Activated naive CD4-positive, alpha-beta T cell treated with Interleukin-2 at 50 U/mL for 16 hours (primary cell): Measurements from ENCODE around the gene CCNF.

ENCODE experiments used
- DNase-seq: peaks from one replicate; pipeline ENCODE4 v3.0.0-alpha.2; 2020

CCNF gene

GRCh38 chr16:2487903-2488531 lies 58.8 kb downstream of the CCNF start:
- no peak for DNase-seq

- DNase-seq = no peak
Measured at GRCh38 chr16:2489581-2489980, 60.3 kb downstream of the CCNF start.

GRCh38 chr16:2490190-2491105 lies 61.2 kb downstream of the CCNF start:
- DNase-seq = no peak

- no peak for DNase-seq
Measured at GRCh38 chr16:2492292-2492691, 63.0 kb downstream of the CCNF start.

DNA sequence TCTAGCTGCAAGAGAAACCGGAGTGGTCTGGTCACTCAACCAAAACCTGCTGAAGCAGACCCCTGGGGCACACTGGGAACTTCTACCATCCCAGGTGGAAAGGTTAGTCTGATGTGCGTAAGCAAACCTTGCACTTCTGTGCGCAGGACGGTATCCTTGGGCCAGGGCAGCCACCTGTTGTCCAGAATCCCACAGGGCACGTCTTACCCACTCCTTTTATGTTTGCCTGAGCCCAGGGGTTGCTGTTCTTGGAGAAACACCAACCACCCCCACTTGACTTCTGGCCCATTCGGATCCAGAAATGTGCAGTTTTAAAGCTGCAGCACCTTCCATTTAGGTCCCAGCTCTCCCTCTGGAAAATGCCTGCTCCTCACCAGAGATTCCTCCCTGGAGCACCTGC lies 64.4 kb downstream of the CCNF start:
- DNase-seq = no peak

DNA sequence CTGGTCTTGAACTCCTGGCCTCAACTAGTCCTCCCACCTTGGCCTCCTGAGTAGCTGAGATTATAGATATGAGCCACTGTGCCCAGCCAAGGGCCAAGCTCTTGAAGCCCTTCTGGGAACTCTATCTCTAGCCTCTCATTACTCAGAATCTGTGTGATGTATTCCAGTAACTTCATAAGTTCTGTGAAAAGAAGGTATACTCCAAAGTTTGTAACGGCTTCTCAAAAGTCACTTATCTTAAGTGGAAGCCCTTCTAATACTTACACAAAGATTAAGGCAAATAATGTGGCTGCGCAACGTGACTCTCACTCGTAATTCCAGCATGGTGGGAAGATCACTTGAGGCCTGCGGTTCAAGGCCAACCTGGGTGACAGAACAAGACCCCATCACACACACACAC lies 65.4 kb downstream of the CCNF start:
- DNase-seq = no peak

- no peak for DNase-seq
Measured at GRCh38 chr16:2495041-2495440, 65.8 kb downstream of the CCNF start.

- DNase-seq = no peak
Measured at GRCh38 chr16:2496223-2497115, 67.2 kb downstream of the CCNF start.

DNA sequence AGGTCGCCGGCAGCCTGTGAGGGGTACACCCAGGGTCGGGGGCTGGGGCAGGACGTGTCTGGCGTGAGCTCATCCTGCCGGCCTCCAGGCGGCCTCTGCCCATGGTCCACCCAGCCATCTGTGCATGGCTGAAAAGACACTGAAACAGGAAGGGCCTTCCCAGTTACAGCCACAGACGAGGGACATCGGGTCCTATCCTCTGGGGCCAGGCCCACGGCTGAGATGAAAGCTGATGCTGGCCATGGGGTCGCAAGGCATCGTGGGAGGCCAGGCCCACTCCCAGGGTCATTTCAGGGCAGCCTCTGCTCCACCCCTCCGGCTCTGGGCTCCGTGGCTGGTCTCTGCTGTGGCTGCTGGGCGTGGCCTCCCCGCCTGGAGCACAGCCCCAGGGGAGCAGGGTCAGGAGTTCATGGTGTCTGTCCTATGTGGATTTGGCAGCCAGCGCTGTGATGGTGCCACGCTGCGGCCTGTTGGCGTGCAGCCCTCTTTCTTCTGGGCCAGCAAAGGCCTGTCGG lies 67.9 kb downstream of the CCNF start:
- no peak for DNase-seq

- DNase-seq = no peak
Measured at GRCh38 chr16:2497695-2498484, 68.6 kb downstream of the CCNF start.

- no peak for DNase-seq
Measured at GRCh38 chr16:2498531-2499253, 69.4 kb downstream of the CCNF start.

GRCh38 chr16:2499454-2499853 lies 70.2 kb downstream of the CCNF start:
- no peak for DNase-seq

DNA sequence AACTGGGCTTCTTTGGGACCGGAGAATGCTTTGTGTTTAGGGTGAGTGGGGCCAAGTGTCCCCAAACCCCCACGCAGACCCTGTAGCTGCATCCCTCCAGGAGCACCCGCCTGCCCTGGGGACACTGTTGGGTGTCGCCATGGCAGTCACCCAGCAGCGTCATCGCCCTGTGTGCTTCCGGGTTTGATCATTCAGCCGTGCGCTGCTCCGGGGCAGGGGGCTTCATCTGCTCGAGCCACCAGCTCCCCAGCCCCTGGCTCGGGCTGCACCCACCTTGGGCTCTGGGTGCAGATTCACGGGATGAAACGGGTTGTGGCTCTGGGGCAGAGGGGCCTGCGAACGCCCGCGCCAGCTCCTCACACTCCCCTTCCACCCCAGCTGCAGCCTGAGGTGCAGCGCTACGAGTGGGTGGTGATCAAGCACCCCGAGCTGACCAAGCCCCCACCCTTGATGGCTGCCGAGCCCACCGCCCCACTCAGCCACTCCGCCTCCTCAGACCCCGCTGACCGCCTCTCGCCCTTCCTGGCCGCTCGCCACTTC lies 70.7 kb downstream of the CCNF start:
- DNase-seq = no peak

DNA sequence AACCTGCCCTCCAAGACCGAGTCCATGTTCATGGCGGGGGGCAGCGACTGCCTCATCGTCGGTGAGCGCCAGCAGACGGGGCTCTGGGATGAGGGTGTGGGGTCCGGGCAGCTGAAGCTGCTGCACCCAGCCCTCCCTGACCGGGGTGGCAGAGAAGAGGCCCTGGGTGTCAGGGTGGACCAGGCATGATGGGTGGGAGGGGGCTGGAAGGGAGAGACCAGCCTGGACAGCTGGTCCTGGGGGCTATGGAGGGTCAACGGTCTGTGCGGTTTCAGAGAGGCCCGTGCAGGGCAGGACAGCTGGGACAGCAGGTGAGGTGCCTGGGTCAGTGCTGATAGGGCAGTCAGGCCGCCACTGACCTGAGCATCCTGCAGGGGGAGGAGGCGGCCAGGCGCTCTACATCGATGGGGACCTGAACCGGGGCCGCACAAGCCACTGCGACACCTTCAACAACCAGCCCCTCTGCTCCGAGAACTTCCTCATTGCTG lies 71.2 kb downstream of the CCNF start:
- no peak for DNase-seq

DNA sequence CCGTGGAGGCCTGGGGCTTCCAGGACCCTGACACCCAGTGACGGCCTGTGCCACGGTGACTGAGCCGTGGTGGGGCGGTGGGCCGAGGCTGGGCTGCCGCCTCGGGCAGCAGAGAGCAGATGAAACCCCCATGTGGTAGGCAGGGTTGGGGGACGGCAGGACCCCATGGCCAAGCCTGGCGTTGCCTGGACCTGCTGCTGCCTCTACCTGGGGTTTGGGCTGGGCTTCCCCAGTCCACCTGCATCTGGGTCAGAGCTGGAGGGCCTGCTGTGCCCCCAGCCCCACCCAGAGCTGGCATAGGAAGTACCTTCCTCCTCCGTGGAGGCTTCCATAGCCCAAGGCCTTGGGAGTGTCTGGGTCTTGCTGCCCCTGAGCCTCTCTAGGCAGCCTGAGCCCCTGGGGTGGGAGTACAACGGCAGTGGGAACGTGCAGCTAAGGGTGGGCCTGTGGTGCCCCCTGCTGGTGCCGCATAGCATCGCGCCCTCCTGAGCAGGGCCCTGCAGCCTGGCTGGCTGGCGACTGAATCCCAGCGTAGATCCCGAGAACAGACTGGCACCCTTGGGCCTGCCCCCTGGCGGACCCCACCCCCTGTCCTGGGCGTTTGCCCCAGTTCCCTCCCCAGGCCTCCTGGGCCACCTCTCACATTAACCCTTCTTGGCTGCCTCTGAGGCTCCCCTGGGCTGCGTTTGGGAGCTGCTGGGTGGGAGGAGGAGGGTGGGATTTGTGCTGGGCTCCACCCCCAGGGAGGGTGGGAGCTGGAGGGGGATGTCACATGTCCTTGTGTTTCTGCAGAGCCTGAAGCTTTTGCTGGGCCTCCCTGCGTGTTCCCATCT lies 71.9 kb downstream of the CCNF start:
- DNase-seq = peak; percentile 83

GRCh38 chr16:2501946-2502895 lies 73.0 kb downstream of the CCNF start:
- no peak for DNase-seq

- DNase-seq = no peak
Measured at GRCh38 chr16:2505695-2506094, 76.4 kb downstream of the CCNF start.

GRCh38 chr16:2507052-2507659 lies 77.9 kb downstream of the CCNF start:
- no peak for DNase-seq

DNA sequence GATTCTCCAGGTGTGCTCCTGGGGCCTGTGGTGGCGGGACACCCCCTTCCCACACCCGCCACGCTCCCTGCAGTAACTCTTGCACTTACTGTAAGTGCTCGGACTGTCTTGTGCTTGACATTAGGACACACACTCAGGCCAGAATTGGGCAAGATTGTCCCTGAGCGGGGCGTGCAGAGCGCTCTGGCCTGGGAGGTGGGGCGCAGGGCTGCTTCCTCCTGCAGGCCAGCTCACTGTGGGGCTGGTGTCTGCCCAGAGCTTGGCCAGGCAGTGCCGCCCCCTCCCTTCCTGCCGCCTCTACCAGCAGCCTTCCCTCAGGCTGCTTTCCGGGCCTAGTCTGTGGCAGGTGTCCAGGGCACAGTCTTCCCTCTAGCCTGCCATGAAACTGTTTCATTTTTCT lies 78.4 kb downstream of the CCNF start:
- no peak for DNase-seq
